ENCODE results near the gene DHX16.

GRCh38 chr6:30619561-30619960 lies 53.2 kb downstream of the DHX16 start:
- TF ChIP-seq, protein P1, sequence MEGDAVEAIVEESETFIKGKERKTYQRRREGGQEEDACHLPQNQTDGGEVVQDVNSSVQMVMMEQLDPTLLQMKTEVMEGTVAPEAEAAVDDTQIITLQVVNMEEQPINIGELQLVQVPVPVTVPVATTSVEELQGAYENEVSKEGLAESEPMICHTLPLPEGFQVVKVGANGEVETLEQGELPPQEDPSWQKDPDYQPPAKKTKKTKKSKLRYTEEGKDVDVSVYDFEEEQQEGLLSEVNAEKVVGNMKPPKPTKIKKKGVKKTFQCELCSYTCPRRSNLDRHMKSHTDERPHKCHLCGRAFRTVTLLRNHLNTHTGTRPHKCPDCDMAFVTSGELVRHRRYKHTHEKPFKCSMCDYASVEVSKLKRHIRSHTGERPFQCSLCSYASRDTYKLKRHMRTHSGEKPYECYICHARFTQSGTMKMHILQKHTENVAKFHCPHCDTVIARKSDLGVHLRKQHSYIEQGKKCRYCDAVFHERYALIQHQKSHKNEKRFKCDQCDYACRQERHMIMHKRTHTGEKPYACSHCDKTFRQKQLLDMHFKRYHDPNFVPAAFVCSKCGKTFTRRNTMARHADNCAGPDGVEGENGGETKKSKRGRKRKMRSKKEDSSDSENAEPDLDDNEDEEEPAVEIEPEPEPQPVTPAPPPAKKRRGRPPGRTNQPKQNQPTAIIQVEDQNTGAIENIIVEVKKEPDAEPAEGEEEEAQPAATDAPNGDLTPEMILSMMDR (IDR thresholded peaks at IDR 0.05) = no peak
- no peak for TF ChIP-seq POLR2A (IDR thresholded peaks at IDR 0.05)
- TF ChIP-seq EP300 (IDR thresholded peaks at IDR 0.05) = no peak
- TF ChIP-seq POLR2AphosphoS5 (IDR thresholded peaks at IDR 0.05) = no peak

All from upper lobe of left lung (tissue), 4 donors.